Adrenal gland (tissue), 5 donors: ENCODE measurements around the gene LIMS1.
"Not testable (repeated sequence)": the region's sequence is repeated elsewhere in the genome, so short reads cannot be mapped to it uniquely, and the experiment has no call there.

ENCODE experiments used
- CTCF ChIP-seq, 6 experiments: fragments of 450-650 bp in 4 of 6; fragments of 200-600 bp in 2 of 6; sonication (generic) in 1 of 6; IDR thresholded peaks; 1 replicate in 5 of 6; 2 replicates in 1 of 6; pipeline versions ENCODE4 v1.5.1 to v1.8.0; 2016 to 2021; ENCODE audit warnings: antibody characterized with exemption in 6 of 6, mild to moderate bottlenecking in 2 of 6, moderate library complexity in 1 of 6
- POLR2A ChIP-seq, 2 donors: fragments of 450-650 bp; IDR thresholded peaks; one replicate each; pipeline ENCODE4 v1.6.1; 2017; ENCODE audit warnings: antibody characterized with exemption in 2 of 2, mild to moderate bottlenecking in 2 of 2, moderate library complexity in 1 of 2
- donor health status: DM: no; HTN: no; CAD: no.

- not testable (repeated sequence) for TF ChIP-seq CTCF, POLR2A (IDR thresholded peaks at IDR 0.05)
Measured at GRCh38 chr2:108677239-108677744, 143.0 kb downstream of the LIMS1 start.
